ENCODE data around the gene RARG. TPM values are rescaled to one million over a fixed set of nuclear protein-coding genes. Genes with fewer than 3 reads are reported as not detected.
"Not testable (repeated sequence)": the region's sequence is repeated elsewhere in the genome, so short reads cannot be mapped to it uniquely, and the experiment has no call there.

RARG gene
- polyA plus RNA-seq, 5 donors, result 41.7 to 59.8 (median 49.2) TPM

- no peak for DNase-seq
Observed at GRCh38 chr12:53211476-53212381, 20.3 kb downstream of the RARG start.

DNA sequence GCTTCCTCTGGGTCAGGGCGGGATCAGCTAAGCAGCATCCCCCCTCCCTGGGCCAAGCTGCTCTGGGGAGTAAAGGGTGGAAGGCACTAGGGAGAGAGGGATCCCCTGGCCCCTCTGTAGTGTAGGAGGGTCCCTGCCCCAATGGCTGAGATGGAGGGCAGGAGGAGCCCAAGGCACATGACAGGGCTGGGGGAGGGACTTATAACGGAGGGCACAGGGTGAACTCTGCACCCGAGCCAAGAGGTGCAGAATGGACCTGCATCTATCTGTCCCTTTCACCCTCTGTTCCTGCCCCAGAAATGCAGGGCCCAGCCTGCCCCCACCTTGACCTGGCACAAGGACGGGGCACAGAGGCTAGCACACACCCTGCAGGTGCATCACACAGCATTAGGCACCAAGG, 21.2 kb downstream of the RARG start:
- no peak for DNase-seq

GRCh38 chr12:53208877-53209463, 23.0 kb downstream of the RARG start:
- no peak for DNase-seq

GRCh38 chr12:53208435-53208834, 23.6 kb downstream of the RARG start:
- DNase-seq, result no peak

DNA sequence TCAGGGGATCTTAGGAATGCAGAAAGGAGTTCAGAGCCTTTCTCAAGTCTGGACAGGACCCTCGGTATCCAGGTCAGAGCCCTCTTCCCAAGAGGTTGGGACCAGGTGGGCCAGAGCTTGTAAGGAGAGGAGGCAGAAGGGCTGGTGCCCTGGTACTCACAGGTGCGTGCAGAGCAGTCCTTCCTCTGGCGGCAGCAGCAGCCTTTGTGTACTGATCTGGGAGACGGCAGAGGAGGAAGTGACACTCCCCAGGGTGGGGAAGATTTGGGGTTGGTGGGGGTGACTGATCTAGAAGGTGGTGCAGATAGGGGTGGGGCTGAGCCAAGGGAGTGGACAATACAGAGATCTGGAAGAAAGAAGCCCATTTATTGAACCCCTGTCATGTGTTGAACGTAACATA, 25.0 kb downstream of the RARG start, which contains the start of gene ITGB7:
ITGB7 (minus strand) TSS at position 210 of the 400 bp plus-strand sequence. CDS start 6,808 bp downstream, outside the sequence.
- no peak for DNase-seq

DNA sequence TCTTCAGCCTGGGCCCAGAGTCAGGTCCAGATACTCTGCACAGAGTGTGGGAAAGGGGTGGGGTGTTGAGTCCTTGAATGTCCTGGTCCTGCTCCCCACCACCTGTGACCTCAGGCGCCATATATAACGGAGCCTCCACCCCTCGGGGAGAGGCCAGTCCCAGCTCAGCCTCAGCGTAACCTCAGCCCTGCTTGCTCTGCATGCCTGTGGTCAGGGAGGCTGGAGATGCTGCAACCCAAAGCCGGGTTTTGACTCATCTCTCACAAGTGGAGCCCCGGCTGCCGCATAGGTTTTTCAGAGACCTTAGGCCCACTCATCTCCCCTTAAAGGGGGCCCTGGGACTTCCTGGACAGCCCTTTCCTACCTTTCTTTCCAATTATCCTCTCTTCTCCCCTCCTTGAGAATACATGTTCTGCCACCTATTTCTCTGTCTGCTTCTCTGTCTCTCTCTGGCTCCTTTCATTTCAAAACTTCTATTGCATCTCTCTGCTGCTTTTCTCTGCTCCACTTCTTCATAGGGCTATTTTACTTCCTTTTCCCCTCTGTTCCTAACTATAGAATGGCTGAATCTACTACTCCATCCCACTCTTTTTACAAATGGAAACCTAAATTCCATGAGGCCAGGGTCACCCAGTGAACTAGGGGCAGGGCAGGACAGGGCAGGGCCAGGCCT, 26.1 kb downstream of the RARG start:
- DNase-seq, result no peak

DNA sequence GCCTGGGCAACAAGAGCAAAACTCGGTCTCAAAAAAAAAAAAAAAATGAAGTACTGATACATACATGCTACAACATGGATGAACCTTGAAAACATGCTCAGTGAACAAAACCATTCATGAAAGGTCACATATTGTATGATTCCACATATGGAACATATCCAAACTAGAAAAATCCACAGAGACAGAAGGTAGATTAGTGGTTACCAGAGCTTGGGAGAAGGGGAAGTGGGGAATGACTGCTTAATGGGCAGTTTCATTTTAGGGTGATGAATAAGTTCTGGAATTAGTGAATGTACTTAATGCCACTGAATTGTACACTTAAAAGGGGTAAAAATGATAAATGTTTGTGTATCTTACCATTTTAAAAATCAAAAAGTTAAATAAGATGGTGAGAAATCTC, 27.7 kb downstream of the RARG start:
- DNase-seq, result no peak

GRCh38 chr12:53202316-53202715, 29.7 kb downstream of the RARG start:
- not testable (repeated sequence) for DNase-seq

- DNase-seq, result no peak
Observed at GRCh38 chr12:53201639-53202038, 30.4 kb downstream of the RARG start.

DNA sequence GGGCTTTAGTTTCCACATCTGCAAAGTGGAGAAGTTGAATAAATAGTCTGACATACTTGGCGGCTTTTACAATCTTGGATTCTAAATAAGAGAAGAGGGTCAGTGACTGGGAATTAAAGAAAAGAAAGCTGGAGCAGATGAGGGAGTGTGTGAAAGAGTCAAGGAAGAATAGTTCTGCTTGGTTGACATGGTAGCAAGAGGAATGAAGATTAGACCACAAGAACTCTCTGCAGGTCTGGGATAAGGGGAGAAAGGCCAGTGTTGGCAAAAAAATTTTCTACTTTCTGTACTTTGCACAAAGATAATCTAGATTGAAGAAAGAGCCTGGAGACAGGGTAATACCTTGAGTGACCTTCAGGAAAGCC, 30.9 kb downstream of the RARG start:
- DNase-seq, result no peak

DNA sequence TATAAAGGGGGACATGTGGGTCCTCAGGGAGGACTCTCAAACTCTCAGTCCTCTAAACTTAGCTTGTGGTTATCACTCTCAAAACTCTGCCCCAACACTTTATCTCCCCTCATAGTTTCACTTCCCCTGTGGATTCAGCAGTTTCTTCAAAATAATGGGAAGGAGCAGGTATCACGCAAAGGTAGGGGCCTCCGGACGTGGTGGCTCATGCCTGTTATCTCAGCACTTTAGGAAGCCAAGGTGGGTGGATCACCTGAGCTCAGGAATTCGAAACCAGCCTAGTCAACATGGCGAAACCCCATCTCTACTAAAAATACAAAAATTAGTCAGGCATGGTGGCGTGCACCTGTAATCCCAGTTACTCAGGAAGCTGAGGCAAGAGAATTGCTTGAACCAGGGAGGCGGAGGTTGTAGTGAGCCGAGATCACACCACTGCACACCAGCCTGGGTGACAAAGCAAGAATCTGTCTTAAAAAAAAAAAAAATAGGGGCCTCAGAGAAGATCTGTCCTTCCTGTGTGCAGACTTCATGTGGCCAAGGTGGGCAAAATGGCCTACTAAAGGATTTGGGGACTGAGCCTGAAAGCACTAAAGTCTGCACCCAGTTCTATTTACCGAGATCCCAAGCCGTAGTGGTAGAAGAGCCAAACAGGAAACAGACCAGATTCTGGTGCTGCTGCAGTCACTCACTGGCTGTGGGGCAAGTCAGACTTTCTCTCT, 31.4 kb downstream of the RARG start:
- DNase-seq, result no peak

DNA sequence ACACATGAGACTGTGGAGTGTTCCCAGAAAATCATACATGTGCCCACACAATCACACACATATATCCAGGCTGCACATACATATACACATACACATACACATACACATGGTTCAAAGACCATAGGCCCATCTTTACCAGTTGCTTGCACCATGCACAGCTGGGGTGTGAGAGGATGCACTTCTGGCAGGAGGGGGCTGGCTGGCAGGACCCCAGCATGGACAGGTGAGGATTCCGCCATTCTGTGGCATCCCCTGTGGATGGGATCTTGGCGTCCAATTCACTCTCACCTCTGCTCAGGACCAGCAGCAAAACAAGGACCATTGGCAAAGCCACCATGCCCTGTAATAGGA, 31.9 kb downstream of the RARG start:
- no peak for DNase-seq

- no peak for DNase-seq
Observed at GRCh38 chr12:53199700-53200099, 32.3 kb downstream of the RARG start.

DNA sequence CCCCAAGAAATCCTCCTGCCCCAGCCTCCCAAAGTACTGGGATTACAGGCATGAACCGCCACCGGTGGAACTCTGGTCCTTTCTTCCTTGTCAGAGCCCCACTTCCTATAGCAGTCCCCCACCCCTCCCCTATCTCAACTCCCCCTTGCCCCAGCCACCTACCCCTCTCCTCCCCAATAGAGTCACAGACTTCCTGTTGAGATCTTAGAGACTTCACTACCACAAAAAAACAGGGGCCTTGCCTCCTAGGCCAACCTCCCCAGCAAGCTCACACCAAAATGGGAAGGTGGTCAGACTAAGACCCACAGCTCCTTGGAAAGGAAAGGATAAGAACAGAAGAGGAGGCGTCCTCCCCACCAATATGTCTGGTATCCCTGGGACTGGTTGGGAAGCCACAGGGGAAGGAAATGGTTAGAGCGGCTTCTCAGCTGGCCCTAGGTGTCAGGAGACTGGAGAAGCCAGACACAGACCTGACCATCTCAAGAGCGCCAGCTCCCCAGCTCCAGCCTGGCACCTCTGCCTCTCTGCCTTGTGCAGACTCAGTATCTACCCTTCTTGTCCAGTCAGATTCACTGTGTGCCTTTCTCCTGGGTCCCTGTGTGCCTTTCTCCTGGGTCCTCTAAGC, 33.4 kb downstream of the RARG start:
- no peak for DNase-seq

DNA sequence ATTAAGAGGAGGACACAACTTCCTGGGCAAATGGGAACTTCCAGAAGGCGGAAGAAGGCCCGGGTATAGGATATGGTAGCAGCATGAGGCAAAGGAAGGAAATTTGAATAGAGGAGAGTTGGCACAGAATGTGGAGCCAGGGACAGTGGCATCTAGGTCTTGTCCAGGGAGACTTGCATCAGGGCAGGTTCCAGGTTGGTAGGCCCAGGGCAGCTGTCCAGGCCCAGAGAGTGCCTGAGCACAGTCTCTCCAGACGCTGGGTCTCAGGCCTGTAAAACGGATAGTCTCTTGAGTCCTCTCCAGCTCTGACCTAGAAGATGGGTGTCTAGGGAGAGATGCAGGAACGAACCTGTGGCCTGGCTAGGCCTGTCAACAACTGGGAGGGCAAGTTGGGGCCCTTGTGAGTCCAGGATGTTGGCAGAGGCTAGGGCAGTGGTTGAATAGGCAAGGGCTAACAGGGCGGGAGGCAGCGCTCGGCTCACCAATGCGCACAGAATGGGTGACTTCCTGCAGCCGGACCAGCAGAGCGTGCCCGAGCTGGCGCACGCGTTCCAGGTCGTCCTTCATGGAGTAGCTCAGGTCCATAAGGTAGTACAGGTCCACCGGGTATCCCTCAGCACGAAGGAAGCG, 34.9 kb downstream of the RARG start:
- DNase-seq, result no peak

DNA sequence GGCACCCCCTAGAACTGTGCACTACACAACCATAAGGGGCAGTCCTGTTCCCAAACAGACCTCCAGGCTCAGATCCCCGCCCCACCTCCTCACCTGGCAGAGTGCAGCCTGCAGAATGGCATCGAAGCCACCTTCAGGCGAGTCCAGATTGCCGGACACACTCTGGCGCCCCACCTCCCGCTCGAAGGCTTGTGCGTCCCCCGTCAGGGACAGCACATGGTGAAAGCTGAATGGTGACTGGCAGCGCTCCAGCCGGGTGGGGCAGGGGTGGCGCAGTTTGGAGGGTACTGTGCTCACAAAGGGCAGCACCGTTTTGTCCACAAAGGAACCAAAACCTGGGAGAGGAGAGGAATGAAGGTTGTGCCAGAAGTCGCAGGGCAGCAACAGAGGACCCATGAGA, 35.5 kb downstream of the RARG start:
- no peak for DNase-seq

DNA sequence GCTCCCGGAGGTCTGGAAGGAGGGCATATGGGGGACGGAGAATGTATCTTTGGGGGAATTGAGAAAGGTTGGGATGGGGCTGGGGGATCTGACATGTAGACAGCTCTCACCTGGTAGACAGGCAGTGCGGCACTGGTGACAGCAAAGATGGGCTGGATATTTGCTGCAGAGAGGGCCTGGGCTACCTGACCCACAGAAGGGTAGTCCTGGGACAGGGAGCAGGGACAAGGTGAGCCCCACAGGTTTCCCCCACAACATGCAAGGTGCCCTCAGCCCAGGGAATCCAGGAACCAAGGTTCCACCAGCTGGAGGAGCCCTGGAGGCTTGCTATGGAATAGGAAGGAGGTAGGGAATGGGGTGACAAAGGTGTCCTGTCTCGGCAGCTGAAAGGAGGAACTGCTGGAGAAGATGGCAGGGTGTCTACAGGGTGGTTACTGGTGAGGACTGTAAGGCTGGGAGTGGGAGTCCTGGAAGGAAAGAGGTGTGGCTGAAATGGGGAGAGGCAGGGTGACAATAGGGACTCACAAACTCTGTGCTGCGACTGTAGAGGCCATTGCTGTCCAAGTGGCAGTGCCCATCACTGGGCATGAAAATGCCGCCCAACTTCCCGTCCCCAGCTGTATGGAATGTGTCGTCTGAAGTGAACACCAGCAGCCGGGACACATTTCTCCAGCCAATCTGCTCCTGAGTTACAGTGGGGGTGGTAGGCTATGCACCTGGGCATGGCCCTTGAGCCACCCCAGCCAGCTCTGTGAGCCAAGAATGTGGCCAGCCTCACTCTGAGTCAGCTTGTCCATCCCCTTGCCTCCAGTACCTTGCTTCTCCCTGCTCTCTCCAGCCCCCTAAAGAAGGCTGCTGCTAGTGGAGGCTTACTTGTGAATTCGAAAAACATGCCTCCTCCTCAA, 36.2 kb downstream of the RARG start:
- DNase-seq, result no peak

- no peak for DNase-seq
Observed at GRCh38 chr12:53194973-53195372, 37.0 kb downstream of the RARG start.

- DNase-seq, result no peak
Observed at GRCh38 chr12:53193985-53194716, 37.9 kb downstream of the RARG start.

Data from right lung (tissue), 5 donors.